ENCODE measurements around the gene GAB3.

GAB3 gene

GRCh38 chrX:154661899-154662298 is 89.0 kb downstream of the GAB3 start:
- TF ChIP-seq CTCF (IDR thresholded peaks at IDR 0.05) (no peak), ZFX (IDR thresholded peaks at IDR 0.05; ENCODE audit: borderline replicate concordance) (no peak)
- H3K27ac ChIP-seq: no peak overlapping the region

GRCh38 chrX:154661170-154661569 is 89.7 kb downstream of the GAB3 start:
- no peak overlapping the region for H3K27ac ChIP-seq
- TF ChIP-seq ZFX (IDR thresholded peaks at IDR 0.05; ENCODE audit: borderline replicate concordance): no peak
- TF ChIP-seq CTCF (IDR thresholded peaks at IDR 0.05): no peak

GRCh38 chrX:154660541-154660940 is 90.3 kb downstream of the GAB3 start:
- TF ChIP-seq ZFX (IDR thresholded peaks at IDR 0.05; ENCODE audit: borderline replicate concordance) (no peak), CTCF (IDR thresholded peaks at IDR 0.05) (no peak)
- H3K27ac ChIP-seq: no peak overlapping the region

GRCh38 chrX:154658957-154659356 is 91.9 kb downstream of the GAB3 start:
- TF ChIP-seq CTCF (IDR thresholded peaks at IDR 0.05) (no peak), ZFX (IDR thresholded peaks at IDR 0.05; ENCODE audit: borderline replicate concordance) (no peak)
- no peak overlapping the region for H3K27ac ChIP-seq

- TF ChIP-seq ZFX (IDR thresholded peaks at IDR 0.05; ENCODE audit: borderline replicate concordance) (no peak), CTCF (IDR thresholded peaks at IDR 0.05) (no peak)
- H3K27ac ChIP-seq: no peak overlapping the region
Observed at GRCh38 chrX:154658187-154658586, 92.7 kb downstream of the GAB3 start.

GRCh38 chrX:154657226-154657805 is 93.6 kb downstream of the GAB3 start:
- H3K27ac ChIP-seq: no peak overlapping the region
- TF ChIP-seq CTCF (IDR thresholded peaks at IDR 0.05): no peak
- TF ChIP-seq ZFX (IDR thresholded peaks at IDR 0.05; ENCODE audit: borderline replicate concordance): no peak

- no peak overlapping the region for H3K27ac ChIP-seq
- no peak for TF ChIP-seq ZFX (IDR thresholded peaks at IDR 0.05; ENCODE audit: borderline replicate concordance)
- TF ChIP-seq CTCF (IDR thresholded peaks at IDR 0.05): no peak
Observed at GRCh38 chrX:154655786-154656185, 95.1 kb downstream of the GAB3 start.

Data from 22Rv1 (cell line).